Activated CD8-positive, alpha-beta memory T cell treated with anti-CD3 and anti-CD28 coated beads, Interleukin-2, amount 10 ng/mL, durations not matched to agents 7 days and 5 days (primary cell): ENCODE results near the gene CDK14. TPM values are rescaled to one million over a fixed set of nuclear protein-coding genes. Genes with fewer than 3 reads are reported as not detected.
"Not testable (repeated sequence)": the region's sequence is repeated elsewhere in the genome, so short reads cannot be mapped to it uniquely, and the experiment has no call there.

ENCODE experiments used
- ATAC-seq: fragments of 150-1000 bp; cut with Tn5 transposase; one replicate; pipeline ENCODE4 v1.10.0; 2021; ENCODE audit warnings: moderate library complexity
- CTCF ChIA-PET: fragments of 350-600 bp; sonication (Branson Sonifier 250); formaldehyde crosslinking; loops from one replicate; lab custom pipeline; 2021; ENCODE audit warnings: antibody characterized with exemption; lab: Charles Lee
- DNase-seq: peaks from one replicate; pipeline ENCODE4 v3.0.0-alpha.2; 2020
- H3K27ac Mint-ChIP-seq: one replicate; pipeline ENCODE4 v1.8.0; 2021; ENCODE audit warnings: mild to moderate bottlenecking, mixed read lengths
- H3K27me3 Mint-ChIP-seq: one replicate; pipeline ENCODE4 v1.8.0; 2021; ENCODE audit warnings: mixed read lengths
- H3K36me3 Mint-ChIP-seq: one replicate; pipeline ENCODE4 v1.8.0; 2021; ENCODE audit warnings: mild to moderate bottlenecking, mixed read lengths
- H3K4me1 Mint-ChIP-seq: one replicate; pipeline ENCODE4 v1.8.0; 2021; ENCODE audit warnings: mixed read lengths
- H3K4me3 Mint-ChIP-seq: one replicate; pipeline ENCODE4 v1.8.0; 2021; ENCODE audit warnings: mild to moderate bottlenecking, moderate library complexity, mixed read lengths
- H3K9me3 Mint-ChIP-seq: one replicate; pipeline ENCODE4 v1.8.0; 2022; ENCODE audit warnings: low read depth, mixed read lengths
- total RNA-seq, 2 experiments: library from RNA; stranded (reverse); gene quantifications; one replicate each; pipeline ENCODE4 v1.2.3, GENCODE V29; 2021

The CDK14 gene
- total RNA-seq, 2 experiments from 2014 or later, result 0.20 to 0.23 TPM

GRCh38 chr7:90756366-90756765, 160.2 kb downstream of the CDK14 start:
- Mint-ChIP-seq H3K4me1 (no peaks in the 10 kb centered on the region), H3K36me3 (no peaks in the 10 kb centered on the region), H3K9me3 (no peaks in the 10 kb centered on the region), H3K27ac (no peak overlapping the region), H3K27me3 (no peaks in the 10 kb centered on the region), H3K4me3 (no peak overlapping the region)
- ATAC-seq (no peak), DNase-seq (no peak)
- CTCF ChIA-PET, result no interaction called here

GRCh38 chr7:90757565-90757950, 161.4 kb downstream of the CDK14 start:
- CTCF ChIA-PET, H3K4me3 Mint-ChIP-seq, H3K36me3 Mint-ChIP-seq, ATAC-seq, DNase-seq, H3K9me3 Mint-ChIP-seq, H3K27ac Mint-ChIP-seq, H3K27me3 Mint-ChIP-seq, H3K4me1 Mint-ChIP-seq: not testable (repeated sequence)

GRCh38 chr7:90758933-90759562, 162.9 kb downstream of the CDK14 start:
- no peaks in the 10 kb centered on the region for H3K27me3 Mint-ChIP-seq
- ATAC-seq (no peak), DNase-seq (no peak)
- H3K4me3 Mint-ChIP-seq, result no peak overlapping the region
- no peaks in the 10 kb centered on the region for H3K4me1 Mint-ChIP-seq
- CTCF ChIA-PET, result no interaction called here
- no peaks in the 10 kb centered on the region for H3K9me3 Mint-ChIP-seq
- H3K27ac Mint-ChIP-seq, result no peak overlapping the region
- no peaks in the 10 kb centered on the region for H3K36me3 Mint-ChIP-seq

GRCh38 chr7:90759710-90760109, 163.6 kb downstream of the CDK14 start:
- H3K27ac Mint-ChIP-seq, result no peak overlapping the region
- CTCF ChIA-PET, result no interaction called here
- no peak for ATAC-seq

GRCh38 chr7:90760892-90761291, 164.8 kb downstream of the CDK14 start:
- DNase-seq, result no peak
- Mint-ChIP-seq H3K27me3 (no peaks in the 10 kb centered on the region), H3K27ac (no peak overlapping the region), H3K9me3 (no peaks in the 10 kb centered on the region), H3K4me3 (no peak overlapping the region), H3K4me1 (no peaks in the 10 kb centered on the region), H3K36me3 (no peaks in the 10 kb centered on the region)
- no peak for ATAC-seq
- CTCF ChIA-PET, result no interaction called here

More at GRCh38 chr7:90759710-90760109, 163.6 kb downstream of the CDK14 start:
- Mint-ChIP-seq H3K36me3 (no peaks in the 10 kb centered on the region), H3K4me1 (no peaks in the 10 kb centered on the region), H3K4me3 (no peak overlapping the region), H3K9me3 (no peaks in the 10 kb centered on the region), H3K27me3 (no peaks in the 10 kb centered on the region)
- no peak for DNase-seq

- DNase-seq, result no peak
- no peaks in the 10 kb centered on the region for H3K9me3 Mint-ChIP-seq
- H3K4me3 Mint-ChIP-seq, result no peak overlapping the region
- H3K4me1 Mint-ChIP-seq, result no peaks in the 10 kb centered on the region
- ATAC-seq, result no peak
- CTCF ChIA-PET, result no interaction called here
- no peaks in the 10 kb centered on the region for H3K27me3 Mint-ChIP-seq
- no peak overlapping the region for H3K27ac Mint-ChIP-seq
- no peaks in the 10 kb centered on the region for H3K36me3 Mint-ChIP-seq
These were observed 165.5 kb downstream of the CDK14 start for GRCh38 chr7:90761584-90761983.

DNA sequence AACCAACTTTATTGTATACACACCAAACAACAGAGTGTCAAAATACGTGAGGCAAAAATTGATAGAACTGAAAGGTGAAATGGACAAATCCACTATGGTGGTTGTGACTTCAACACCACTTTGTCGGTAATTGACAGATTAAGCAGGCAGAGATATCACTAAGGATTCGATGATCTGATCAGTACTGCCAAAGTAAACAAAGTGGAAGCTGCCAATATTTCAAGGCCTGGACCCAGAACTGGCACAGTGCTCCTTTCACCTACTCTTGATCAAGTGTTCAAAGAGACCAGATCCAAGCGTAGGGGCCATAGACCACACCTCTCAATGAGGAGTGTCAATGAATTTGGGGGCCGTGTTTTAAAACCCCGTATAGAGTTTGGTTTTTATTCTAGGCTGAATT, 167.0 kb downstream of the CDK14 start:
- DNase-seq, result no peak
- Mint-ChIP-seq H3K27me3 (no peaks in the 10 kb centered on the region), H3K4me1 (no peaks in the 10 kb centered on the region), H3K27ac (no peak overlapping the region), H3K36me3 (no peaks in the 10 kb centered on the region), H3K9me3 (no peaks in the 10 kb centered on the region), H3K4me3 (no peak overlapping the region)
- CTCF ChIA-PET, result no interaction called here
- no peak for ATAC-seq

GRCh38 chr7:90764848-90765570, 168.9 kb downstream of the CDK14 start:
- CTCF ChIA-PET, result no interaction called here
- no peak overlapping the region for H3K4me3 Mint-ChIP-seq
- H3K27ac Mint-ChIP-seq, result no peak overlapping the region
- ATAC-seq (no peak), DNase-seq (no peak)
- no peaks in the 10 kb centered on the region for H3K36me3 Mint-ChIP-seq
- H3K4me1 Mint-ChIP-seq, result no peaks in the 10 kb centered on the region
- no peaks in the 10 kb centered on the region for H3K27me3 Mint-ChIP-seq
- no peaks in the 10 kb centered on the region for H3K9me3 Mint-ChIP-seq

- H3K36me3 Mint-ChIP-seq, result no peaks in the 10 kb centered on the region
- H3K9me3 Mint-ChIP-seq, result peaks cover 3% of the 10 kb centered on the region
- no peak overlapping the region for H3K4me3 Mint-ChIP-seq
- DNase-seq, result no peak
- CTCF ChIA-PET, result no interaction called here
- ATAC-seq, result no peak
- H3K27me3 Mint-ChIP-seq, result no peaks in the 10 kb centered on the region
- no peaks in the 10 kb centered on the region for H3K4me1 Mint-ChIP-seq
- no peak overlapping the region for H3K27ac Mint-ChIP-seq
These were observed 170.9 kb downstream of the CDK14 start for GRCh38 chr7:90766814-90767564.

- CTCF ChIA-PET, result no interaction called here
- H3K9me3 Mint-ChIP-seq, result peaks cover 3% of the 10 kb centered on the region
- ATAC-seq (no peak), DNase-seq (no peak)
- H3K36me3 Mint-ChIP-seq, result no peaks in the 10 kb centered on the region
- no peaks in the 10 kb centered on the region for H3K27me3 Mint-ChIP-seq
- no peak overlapping the region for H3K27ac Mint-ChIP-seq
- H3K4me1 Mint-ChIP-seq, result no peaks in the 10 kb centered on the region
- no peak overlapping the region for H3K4me3 Mint-ChIP-seq
These were observed 172.2 kb downstream of the CDK14 start for GRCh38 chr7:90768301-90768700.

DNA sequence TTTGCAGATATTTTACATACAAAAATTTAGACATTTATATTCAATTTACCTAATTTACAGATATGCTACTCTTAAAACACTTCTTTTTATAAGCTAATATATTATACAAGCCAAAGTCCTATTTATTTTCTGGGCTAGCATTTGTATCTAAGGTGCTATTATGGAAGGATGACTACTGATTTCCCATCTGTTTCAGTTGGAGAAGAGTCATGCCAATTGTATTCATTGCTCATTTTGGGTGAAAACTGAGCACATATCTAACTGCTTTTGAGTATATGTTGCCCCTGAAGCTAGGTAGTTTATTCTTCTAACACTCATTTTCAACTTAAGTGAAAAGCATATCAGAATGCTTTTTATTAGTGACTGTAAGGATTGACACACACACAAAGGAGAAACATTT, 172.9 kb downstream of the CDK14 start:
- no peaks in the 10 kb centered on the region for H3K4me1 Mint-ChIP-seq
- DNase-seq, result no peak
- no peak overlapping the region for H3K4me3 Mint-ChIP-seq
- H3K27me3 Mint-ChIP-seq, result no peaks in the 10 kb centered on the region
- ATAC-seq, result no peak
- H3K9me3 Mint-ChIP-seq, result peaks cover 3% of the 10 kb centered on the region
- CTCF ChIA-PET, result no interaction called here
- no peaks in the 10 kb centered on the region for H3K36me3 Mint-ChIP-seq
- H3K27ac Mint-ChIP-seq, result no peak overlapping the region

DNA sequence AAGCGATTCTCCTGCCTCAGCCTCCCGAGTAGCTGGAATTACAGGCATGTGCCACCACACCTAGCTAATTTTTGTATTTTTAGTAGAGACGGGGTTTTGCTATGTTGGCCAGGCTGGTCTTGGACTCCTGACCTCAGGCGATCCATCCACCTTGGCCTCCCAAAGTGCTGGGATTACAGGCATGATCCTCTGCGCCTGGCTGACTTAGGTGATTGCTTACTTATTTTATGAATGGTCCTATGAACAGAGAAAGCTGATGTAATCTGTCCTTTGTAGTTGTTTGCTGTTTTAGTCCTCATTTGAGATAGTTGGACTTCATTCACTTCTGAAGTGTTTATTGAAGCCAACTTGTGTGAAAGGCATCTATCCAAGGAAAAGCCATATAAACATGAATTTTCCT, 173.4 kb downstream of the CDK14 start:
- H3K9me3 Mint-ChIP-seq, H3K27ac Mint-ChIP-seq, CTCF ChIA-PET, H3K27me3 Mint-ChIP-seq, H3K4me1 Mint-ChIP-seq, H3K4me3 Mint-ChIP-seq, ATAC-seq, DNase-seq, H3K36me3 Mint-ChIP-seq: not testable (repeated sequence)

DNA sequence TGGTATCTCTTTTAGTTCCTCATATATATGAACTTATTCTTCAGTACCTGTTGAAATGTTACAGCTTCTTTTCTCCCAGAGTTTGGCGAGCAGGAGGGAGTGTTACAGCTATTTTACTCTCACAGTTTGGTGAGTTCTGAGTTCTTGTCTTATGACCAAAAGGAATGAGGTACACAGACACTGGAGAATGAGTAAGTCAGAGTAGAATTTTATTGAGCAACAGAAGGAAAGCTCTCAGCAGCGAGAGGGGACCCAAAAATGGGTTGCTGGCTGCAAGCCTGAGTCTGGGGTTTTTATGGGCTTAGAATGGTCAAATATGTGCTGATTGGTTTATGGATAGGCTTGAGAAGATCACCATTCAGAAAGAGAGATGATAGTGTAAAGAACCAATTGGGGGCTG, 175.2 kb downstream of the CDK14 start:
- no peak overlapping the region for H3K27ac Mint-ChIP-seq
- H3K4me3 Mint-ChIP-seq, result no peak overlapping the region
- ATAC-seq, result no peak
- no peaks in the 10 kb centered on the region for H3K4me1 Mint-ChIP-seq
- H3K36me3 Mint-ChIP-seq, result no peaks in the 10 kb centered on the region
- DNase-seq, result no peak
- CTCF ChIA-PET, result no interaction called here
- no peaks in the 10 kb centered on the region for H3K27me3 Mint-ChIP-seq
- peaks cover 3% of the 10 kb centered on the region for H3K9me3 Mint-ChIP-seq

DNA sequence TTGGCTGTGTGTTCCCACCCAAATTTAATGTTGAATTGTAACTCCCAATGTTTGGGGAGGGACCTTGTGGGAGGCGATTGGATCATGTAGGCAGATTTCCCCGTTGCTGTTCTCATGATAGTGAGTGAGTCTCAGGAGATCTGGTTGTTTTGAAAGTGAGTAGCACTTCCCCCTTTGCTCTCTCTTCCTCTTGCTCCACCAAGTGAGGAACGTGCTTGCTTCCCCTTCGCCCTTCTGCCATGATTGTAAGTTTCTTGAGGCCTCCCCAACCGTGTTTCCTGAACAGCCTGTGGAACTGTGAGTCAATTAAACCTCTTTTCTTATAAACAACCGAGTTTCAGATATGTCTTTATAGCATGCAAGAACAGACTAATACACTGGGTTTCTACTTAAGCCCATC, 176.3 kb downstream of the CDK14 start:
- no peak for DNase-seq
- ATAC-seq, result no peak
- Mint-ChIP-seq H3K27ac (no peak overlapping the region), H3K36me3 (no peaks in the 10 kb centered on the region), H3K4me1 (no peaks in the 10 kb centered on the region), H3K27me3 (no peaks in the 10 kb centered on the region), H3K4me3 (no peak overlapping the region), H3K9me3 (peaks cover 3% of the 10 kb centered on the region)
- CTCF ChIA-PET, result no interaction called here
